ENCODE data around the gene TRMT1. TPM values are rescaled to one million over a fixed set of nuclear protein-coding genes. Genes with fewer than 3 reads are reported as not detected.

TRMT1 gene
- total RNA-seq, 1 experiment from 2014 or later = 42.6 TPM

- DNase-seq = no peak
- H3K4me3 ChIP-seq (ENCODE audit: low read depth, low read length) = no peak overlapping the region
- peaks cover 12% of the 10 kb centered on the region for H3K27me3 Mint-ChIP-seq (ENCODE audit: insufficient read depth, unreplicated experiment)
- H3K27ac Mint-ChIP-seq (ENCODE audit: unreplicated experiment) = no peak overlapping the region
- no TSS peak for BruUV-seq (replicated peaks)
- ChIA-PET POLR2A (no interaction called here), CTCF (interaction anchor here (1.1 to 1.5 kb wide), 2 partner anchors 110 to 122 kb away, joined by 3 to 4 read pairs; no protein-coding TSS in a partner anchor)
- H3K4me1 ChIP-seq = no peaks in the 10 kb centered on the region
- H3K36me3 ChIP-seq (ENCODE audit: control insufficient read depth, insufficient read depth, low read length) = no peaks in the 10 kb centered on the region
- H3K4me3 Mint-ChIP-seq (ENCODE audit: unreplicated experiment) = no peak overlapping the region
- H3K36me3 Mint-ChIP-seq (ENCODE audit: insufficient read depth, unreplicated experiment) = no peaks in the 10 kb centered on the region
- H3K27me3 ChIP-seq (replicated peaks; ENCODE audit: control insufficient read depth, insufficient read depth, low read length) = no peaks in the 10 kb centered on the region; the same call in none of the 2 replicates
- H3K9me3 Mint-ChIP-seq (ENCODE audit: unreplicated experiment) = no peaks in the 10 kb centered on the region
- peaks cover 4% of the 10 kb centered on the region for H3K4me1 Mint-ChIP-seq (ENCODE audit: low read depth, unreplicated experiment)
- no peaks in the 10 kb centered on the region for H3K9me3 ChIP-seq
- intact Hi-C loops (cut with micrococcal nuclease; ENCODE audit: unreplicated experiment) = no loop called here
- no peak for TF ChIP-seq CTCF (IDR thresholded peaks at IDR 0.05; ENCODE audit: insufficient read depth in 1 of 2, low read depth in 1 of 2, low read length in 1 of 2, severe bottlenecking in 1 of 2, unreplicated experiment in 1 of 2)
Observed at GRCh38 chr19:13087295-13087694, 29.2 kb downstream of the TRMT1 start.

GRCh38 chr19:13086341-13086740, 30.2 kb downstream of the TRMT1 start:
- Mint-ChIP-seq H3K4me1 (ENCODE audit: low read depth, unreplicated experiment) (peaks cover 4% of the 10 kb centered on the region), H3K27ac (ENCODE audit: unreplicated experiment) (no peak overlapping the region), H3K36me3 (ENCODE audit: insufficient read depth, unreplicated experiment) (no peaks in the 10 kb centered on the region), H3K27me3 (ENCODE audit: insufficient read depth, unreplicated experiment) (peaks cover 12% of the 10 kb centered on the region), H3K4me3 (ENCODE audit: unreplicated experiment) (no peak overlapping the region), H3K9me3 (ENCODE audit: unreplicated experiment) (no peaks in the 10 kb centered on the region)
- intact Hi-C loops (cut with micrococcal nuclease; ENCODE audit: unreplicated experiment) = no loop called here
- Histone ChIP-seq H3K36me3 (ENCODE audit: control insufficient read depth, insufficient read depth, low read length) (no peaks in the 10 kb centered on the region), H3K27me3 (replicated peaks; ENCODE audit: control insufficient read depth, insufficient read depth, low read length) (no peaks in the 10 kb centered on the region; the same call in none of the 2 replicates), H3K4me3 (ENCODE audit: low read depth, low read length) (no peak overlapping the region), H3K4me1 (no peaks in the 10 kb centered on the region), H3K9me3 (no peaks in the 10 kb centered on the region)
- CTCF ChIA-PET = interaction anchor here (1.1 kb wide), 1 partner anchor 121 kb away, joined by 3 read pairs; no protein-coding TSS in a partner anchor
- POLR2A ChIA-PET = no interaction called here
- BruUV-seq (replicated peaks) = no TSS peak
- TF ChIP-seq CTCF (IDR thresholded peaks at IDR 0.05; ENCODE audit: insufficient read depth in 1 of 2, low read depth in 1 of 2, low read length in 1 of 2, severe bottlenecking in 1 of 2, unreplicated experiment in 1 of 2) = no peak
- no peak for DNase-seq

- no peak overlapping the region for H3K4me3 ChIP-seq (ENCODE audit: low read depth, low read length)
- TF ChIP-seq CTCF (IDR thresholded peaks at IDR 0.05; ENCODE audit: insufficient read depth in 1 of 2, low read depth in 1 of 2, low read length in 1 of 2, severe bottlenecking in 1 of 2, unreplicated experiment in 1 of 2) = no peak
- ChIA-PET POLR2A (interaction anchor here (0.5 kb wide), 1 partner anchor 214 kb away, joined by 10 read pairs; no protein-coding TSS in a partner anchor), CTCF (interaction anchor here (0.8 to 1.9 kb wide), 2 partner anchors 11 to 108 kb away, joined by 3 to 9 read pairs; no protein-coding TSS in a partner anchor)
- Mint-ChIP-seq H3K27ac (ENCODE audit: unreplicated experiment) (no peak overlapping the region), H3K9me3 (ENCODE audit: unreplicated experiment) (no peaks in the 10 kb centered on the region), H3K27me3 (ENCODE audit: insufficient read depth, unreplicated experiment) (peaks cover 12% of the 10 kb centered on the region), H3K4me1 (ENCODE audit: low read depth, unreplicated experiment) (peaks cover 4% of the 10 kb centered on the region), H3K36me3 (ENCODE audit: insufficient read depth, unreplicated experiment) (no peaks in the 10 kb centered on the region), H3K4me3 (ENCODE audit: unreplicated experiment) (no peak overlapping the region)
- no peak for DNase-seq
- no peaks in the 10 kb centered on the region for H3K36me3 ChIP-seq (ENCODE audit: control insufficient read depth, insufficient read depth, low read length)
- BruUV-seq (replicated peaks) = no TSS peak
- no peaks in the 10 kb centered on the region; the same call in none of the 2 replicates for H3K27me3 ChIP-seq (replicated peaks; ENCODE audit: control insufficient read depth, insufficient read depth, low read length)
- no peaks in the 10 kb centered on the region for H3K4me1 ChIP-seq
- H3K9me3 ChIP-seq = no peaks in the 10 kb centered on the region
- intact Hi-C loops (cut with micrococcal nuclease; ENCODE audit: unreplicated experiment) = no loop called here
Observed at GRCh38 chr19:13085666-13086065, 30.9 kb downstream of the TRMT1 start.
